ENCODE measurements around the gene ARHGAP26.
"Not testable (repeated sequence)": the region's sequence is repeated elsewhere in the genome, so short reads cannot be mapped to it uniquely, and the experiment has no call there.

Gene ARHGAP26

DNA sequence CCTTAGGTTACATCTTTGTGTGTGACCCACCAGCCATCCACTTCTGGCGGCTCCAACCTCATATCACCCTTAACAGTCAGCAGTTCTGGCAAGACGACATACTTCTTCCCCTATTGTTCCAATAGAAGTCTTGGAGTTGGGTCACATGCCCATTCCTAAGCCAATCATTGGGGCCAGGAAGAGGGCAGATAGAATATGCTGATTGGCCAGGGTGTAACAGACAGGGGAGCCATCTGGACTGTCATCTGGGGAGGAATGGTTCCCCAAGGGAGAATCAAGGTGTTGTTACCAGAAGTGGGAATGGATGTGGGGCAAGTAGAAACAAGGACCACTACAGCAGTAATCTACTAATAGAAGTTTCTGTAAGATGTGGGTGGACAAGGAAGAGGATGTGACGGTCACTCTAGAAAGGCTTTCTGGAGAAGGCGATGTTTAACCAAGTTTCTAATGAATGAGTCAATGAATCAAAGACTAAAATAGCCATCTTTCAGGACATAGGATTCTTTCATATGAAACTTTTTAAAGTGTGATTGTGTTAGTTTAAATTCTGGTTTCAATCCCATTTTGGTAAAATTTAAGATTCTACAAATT lies 200.4 kb downstream of the ARHGAP26 start:
- DNase-seq, result no peak

- DNase-seq, result no peak
These were observed 201.3 kb downstream of the ARHGAP26 start for GRCh38 chr5:142971303-142972013.

DNA sequence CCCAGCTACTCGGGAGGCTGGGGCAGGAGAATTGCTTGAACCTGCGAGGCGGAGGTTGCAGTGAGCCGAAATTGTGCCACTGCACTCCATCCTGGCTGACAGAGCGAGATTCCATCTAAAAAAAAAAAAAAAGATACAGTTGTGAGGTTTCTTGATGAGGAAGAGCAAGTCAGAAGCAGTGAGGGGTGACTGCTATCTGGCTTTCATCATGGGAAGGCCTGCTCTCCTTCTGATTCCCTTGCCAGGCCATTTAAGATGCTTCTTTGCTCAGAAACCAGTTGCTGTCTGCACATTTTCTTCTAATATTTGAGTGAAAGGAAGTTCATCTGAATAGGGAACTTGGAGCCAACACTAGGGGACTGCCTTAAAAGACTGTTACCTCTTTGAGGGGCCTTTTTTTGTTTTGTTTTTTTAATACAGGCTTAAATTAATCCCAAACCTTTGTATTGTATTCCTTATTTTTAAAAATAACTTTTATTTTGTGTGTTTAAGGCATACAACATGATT lies 201.9 kb downstream of the ARHGAP26 start:
- no peak for DNase-seq

- no peak for DNase-seq
These were observed 203.8 kb downstream of the ARHGAP26 start for GRCh38 chr5:142973932-142974331.

DNA sequence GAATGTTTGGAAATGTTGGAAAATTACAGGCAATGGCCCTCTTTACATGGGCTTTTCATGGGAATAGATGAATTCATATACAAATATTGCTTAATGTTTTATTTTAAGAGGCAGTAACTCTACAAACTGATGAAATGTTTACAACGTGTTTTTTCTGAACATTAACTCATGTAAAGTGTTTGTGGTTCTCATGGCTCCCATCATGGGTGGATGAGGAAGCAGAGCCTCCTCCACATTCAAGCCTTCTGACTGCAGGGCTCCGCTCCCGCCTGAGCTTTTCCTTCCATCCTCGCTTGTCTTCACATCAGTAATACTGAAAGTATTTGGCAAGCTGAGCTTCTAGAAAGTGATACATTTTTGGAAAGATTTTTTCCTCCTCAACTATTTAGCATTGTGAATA lies 204.2 kb downstream of the ARHGAP26 start:
- DNase-seq, result no peak

DNA sequence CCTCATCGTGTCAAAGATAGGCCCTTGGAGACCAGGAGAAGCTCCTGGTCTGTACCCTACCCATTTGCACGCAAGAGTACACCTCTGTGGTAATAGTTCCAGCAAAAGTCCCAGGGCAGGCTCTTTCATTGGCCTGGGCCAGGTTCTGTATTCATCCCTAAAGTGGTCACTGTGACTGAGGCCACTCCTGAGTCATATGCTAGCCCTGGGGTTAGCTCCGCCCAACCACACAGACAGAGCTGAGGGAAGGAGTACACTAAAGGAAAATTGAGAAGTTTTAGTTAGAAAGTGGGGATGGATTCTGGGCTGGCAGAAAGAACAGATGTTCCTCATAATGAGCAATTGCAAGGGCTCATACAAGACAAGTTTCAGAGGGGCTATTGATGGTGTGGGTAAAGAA lies 206.7 kb downstream of the ARHGAP26 start:
- DNase-seq, result no peak

DNA sequence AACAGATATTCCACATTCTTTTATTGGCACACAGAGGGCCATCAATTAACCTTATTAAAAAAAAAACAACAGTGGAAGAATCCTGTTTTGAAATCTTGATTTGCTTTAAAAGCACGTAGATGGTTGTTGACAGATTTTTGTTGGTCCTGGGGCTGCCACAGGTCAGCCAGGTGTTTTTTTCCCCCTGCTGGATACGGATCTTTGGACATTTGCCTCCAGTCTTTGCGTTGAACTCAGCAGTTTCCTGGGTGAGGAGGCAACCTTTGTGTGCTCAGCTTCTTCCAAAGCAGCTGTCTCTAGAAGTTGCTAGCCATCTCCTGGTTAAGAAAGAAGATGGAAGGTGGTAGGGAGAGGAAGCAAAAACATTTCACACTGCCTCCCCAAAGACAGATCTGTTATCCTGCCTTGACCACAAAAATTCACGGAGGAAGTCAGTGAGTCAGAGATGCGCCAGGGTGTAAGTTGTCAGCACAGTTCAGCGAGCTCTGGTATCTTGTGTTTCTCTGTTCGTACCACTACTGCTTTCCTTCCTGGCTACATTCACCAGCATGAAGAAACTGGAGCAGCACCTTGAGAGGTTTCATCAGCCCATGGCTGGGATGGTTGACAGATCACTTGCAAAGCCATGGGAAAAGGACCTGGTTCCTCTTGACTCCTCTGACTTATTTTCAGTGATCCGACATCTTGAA lies 207.3 kb downstream of the ARHGAP26 start:
- DNase-seq, result peak; percentile 19

GRCh38 chr5:142978252-142978651 lies 208.1 kb downstream of the ARHGAP26 start:
- DNase-seq, result no peak

GRCh38 chr5:142978726-142979125 lies 208.5 kb downstream of the ARHGAP26 start:
- no peak for DNase-seq

DNA sequence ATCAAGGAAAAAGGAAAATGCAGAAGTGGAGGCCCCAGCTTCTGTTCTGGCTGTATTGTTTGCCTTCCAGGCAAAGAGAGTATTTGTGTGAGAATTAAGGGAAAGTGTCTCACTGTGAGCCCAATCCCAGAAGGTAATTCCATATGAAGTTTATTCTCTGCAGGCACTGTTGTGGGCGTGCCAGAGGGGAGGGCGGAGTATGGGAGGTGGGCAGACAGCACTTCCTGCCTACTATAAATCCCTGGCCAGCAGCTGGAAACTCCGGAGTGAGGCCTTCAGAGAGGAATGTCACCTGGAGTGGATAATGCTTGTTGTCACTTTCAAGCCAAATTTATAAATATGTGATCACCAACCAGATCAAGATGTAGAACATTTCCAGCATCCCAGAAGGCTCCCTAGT lies 209.5 kb downstream of the ARHGAP26 start:
- no peak for DNase-seq

- DNase-seq, result no peak
These were observed 211.3 kb downstream of the ARHGAP26 start for GRCh38 chr5:142981475-142981874.

DNA sequence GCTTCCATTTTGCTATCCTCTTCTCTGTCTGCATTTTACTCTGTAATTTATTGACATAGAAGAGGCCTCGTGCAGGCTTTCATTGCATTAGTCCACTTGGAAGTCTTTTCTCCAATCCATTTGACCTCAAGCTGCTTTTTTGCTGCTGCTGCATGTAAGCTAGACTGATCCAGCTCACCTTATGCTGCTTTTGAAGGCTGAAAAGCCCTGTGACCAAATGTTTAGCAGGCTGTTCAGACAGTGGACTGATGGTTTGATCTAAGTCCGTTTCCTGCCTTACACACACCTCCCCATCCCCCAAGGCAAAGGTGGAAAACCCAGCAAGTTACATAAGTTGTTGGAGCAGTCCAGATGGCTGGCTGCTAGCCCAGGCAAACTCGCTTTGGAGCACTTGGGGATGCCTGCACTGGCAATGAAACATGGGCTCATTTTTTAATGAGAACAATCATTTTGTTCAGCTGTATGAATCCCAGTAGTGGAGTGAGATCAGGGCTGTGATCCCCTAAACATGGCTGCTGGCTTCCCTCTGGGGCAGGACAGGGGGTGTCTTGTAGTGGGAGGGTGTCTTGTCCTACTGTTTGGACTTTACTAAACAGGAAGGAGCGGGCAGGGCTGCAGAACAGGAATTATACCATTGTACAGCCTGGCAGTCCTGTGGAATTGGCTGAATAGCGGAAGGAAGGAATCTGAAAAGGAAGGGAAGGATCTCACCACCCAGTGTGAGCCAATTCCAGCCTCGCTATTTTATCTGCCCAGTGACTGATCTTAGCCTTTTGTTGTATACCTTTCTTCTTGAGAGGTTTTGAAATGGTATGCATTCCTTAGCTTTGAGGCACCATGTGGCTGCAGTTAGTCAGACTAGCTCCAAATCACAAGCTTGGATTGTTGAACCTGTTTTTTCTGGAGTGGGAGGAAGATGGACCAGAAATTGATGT lies 212.0 kb downstream of the ARHGAP26 start:
- no peak for DNase-seq

DNA sequence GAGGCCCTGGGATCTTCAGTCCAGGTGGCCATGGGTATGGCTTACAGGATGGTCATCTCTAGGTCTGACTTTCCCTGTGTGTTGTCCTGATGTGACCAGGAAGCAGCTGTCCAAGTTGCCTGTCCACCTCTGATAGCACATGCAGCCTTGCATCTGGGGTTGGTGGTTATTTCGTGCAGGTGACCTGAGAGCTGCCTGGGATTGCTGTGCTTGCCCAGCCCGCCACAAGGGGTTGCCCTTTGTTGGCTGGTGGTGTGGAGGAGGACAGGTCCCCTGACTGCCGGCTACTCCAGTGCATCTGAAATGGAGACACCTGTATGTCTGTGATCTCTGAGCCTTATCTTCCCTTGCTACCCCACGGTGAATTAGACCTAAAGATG lies 212.6 kb downstream of the ARHGAP26 start:
- no peak for DNase-seq

DNA sequence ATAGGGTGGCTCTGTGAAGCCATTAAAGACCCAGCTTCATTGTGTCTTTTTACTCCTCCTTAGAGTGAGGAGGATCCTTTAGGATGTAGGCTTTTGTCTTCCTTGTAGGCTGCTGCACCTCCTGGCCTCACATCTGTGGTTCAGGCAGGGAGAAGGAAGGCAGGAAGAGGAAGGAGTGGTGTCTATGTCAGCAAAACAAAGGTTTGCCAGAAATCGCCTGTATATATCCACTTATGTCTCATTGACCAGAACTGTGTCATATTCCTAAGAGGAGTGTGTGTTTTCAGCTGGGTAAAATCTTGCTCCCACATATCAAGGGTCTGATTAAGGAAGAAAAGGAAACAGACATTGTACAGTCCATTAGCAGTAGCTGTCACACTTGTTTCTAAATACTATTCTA lies 213.8 kb downstream of the ARHGAP26 start:
- no peak for DNase-seq

DNA sequence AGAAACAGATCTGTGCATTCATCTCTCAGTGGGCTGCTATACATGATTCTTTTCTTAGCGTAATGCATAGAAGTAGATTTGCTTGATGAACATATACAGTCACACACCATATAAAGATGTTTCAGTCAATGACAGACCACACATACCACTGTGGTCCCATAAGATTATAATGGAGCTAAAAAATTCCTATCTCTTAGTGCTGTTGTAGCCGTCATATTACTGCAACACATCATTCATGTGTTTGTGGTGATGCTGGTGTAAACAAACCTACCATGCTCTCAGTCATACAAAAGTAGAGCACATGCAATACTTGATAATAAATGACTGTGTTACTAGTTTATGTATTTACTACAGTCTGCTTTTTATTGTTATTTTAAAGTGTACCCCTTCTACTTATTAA lies 214.3 kb downstream of the ARHGAP26 start:
- no peak for DNase-seq

GRCh38 chr5:142989270-142989669 lies 219.1 kb downstream of the ARHGAP26 start:
- not testable (repeated sequence) for DNase-seq

DNA sequence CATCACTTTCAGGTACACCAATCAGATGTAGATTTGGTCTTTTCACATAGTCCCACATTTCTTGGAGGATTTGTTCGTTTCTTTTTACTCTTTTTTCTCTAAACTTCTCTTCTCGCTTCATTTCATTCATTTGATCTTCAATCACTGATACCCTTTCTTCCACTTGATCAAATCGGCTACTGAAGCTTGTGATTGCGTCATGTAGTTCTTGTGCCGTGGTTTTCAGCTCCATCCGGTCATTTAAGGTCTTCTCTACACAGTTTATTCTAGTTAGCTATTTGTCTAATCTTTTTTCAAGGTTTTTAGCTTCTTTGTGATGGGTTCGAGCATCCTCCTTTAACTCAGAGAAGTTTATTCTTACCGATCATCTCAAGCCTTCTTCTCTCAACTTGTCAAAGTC lies 219.9 kb downstream of the ARHGAP26 start:
- DNase-seq, result not testable (repeated sequence)

DNA sequence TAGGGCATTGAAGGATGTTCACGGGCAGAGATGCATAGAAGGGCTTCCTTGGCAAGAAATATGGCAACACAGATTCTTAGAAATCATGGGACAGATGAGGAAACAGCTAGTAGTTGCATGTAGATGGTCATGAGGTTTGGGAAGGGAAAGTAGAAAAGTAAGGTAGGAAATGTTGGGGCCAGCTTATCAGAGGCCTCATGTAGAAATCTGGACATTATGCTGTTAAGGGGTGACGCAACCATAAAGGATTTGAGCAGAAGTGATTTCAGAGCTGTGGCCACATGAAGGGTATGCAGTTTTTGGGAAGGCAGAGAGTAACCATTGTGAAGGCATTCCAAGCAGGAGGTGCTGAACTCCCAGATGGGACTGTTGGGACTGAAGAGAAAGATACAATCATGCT lies 224.0 kb downstream of the ARHGAP26 start:
- no peak for DNase-seq

DNA sequence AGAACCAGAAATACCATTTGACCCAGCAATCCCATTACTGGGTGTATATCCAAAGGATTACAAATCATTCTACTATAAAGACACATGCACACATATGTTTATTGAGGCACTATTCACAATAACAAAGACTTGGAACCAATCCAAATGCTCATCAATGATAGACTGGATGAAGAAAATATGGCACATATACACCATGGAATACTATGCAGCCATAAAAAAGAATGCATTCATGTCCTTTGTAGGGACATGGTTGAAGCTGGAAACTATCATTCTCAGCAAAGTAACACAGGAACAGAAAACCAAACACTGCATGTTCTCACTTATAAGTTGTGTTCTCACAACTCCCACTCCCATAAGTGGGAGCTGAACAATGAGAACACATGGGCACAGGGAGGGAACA lies 225.4 kb downstream of the ARHGAP26 start:
- DNase-seq, result not testable (repeated sequence)

GRCh38 chr5:142997591-142997990 lies 227.4 kb downstream of the ARHGAP26 start:
- DNase-seq, result no peak

DNA sequence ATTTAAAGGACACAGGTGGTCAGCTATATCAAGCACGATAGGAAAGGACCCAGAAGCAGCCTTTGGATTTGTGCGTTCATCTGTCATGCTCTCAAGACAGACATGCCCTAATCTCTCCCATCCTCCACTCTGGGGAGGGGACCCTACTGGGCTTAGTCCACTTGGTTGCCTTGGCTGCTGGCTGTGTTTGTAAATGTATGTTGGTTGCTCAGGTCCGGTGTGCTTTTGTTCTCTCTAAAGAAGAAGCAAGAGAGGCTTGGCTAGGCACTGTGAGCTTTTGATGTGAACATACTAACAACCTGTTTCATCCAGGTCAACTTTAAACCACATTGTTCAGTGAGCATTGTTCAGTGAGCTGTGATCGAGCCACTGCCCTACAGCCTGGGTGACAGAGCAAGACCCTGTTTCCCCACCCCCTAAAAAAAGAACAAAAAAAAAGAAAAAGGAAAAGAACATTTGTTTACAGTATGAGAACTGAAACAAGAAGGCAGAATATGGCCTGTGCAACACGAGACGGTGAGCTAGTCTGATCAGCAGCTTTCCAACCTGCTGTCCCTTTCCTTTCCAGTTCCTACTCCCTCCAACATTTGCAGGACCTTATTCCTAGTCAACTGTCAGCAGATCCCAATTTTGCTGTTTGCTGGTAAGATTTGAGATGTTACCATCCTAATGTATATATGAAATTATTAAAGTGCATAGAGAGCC lies 228.3 kb downstream of the ARHGAP26 start:
- DNase-seq, result no peak

DNA sequence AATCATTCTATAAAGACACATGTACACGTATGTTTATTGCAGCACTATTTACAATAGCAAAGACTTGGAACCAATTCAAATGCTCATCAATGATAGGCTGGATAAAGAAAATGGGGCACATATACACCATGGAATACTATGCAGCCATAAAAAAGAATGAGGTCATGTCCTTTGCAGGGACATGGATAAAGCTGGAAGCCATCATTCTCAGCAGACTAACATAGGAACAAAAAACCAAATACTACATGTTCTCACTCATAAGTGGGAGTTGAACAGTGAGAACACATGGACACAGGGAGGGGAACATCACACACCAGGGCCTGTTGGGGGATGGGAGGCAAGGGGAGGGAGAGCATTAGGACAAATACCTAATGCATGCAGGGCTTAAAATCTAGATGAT lies 230.4 kb downstream of the ARHGAP26 start:
- not testable (repeated sequence) for DNase-seq
